Right lung (tissue), 10 donors: Measurements from ENCODE around the gene ZNF593OS. TPM values are rescaled to one million over a fixed set of nuclear protein-coding genes. Genes with fewer than 3 reads are reported as not detected.

Experiments used
- DNase-seq, 2 donors: peaks; one replicate each; pipeline ENCODE4 v3.0.0-alpha.2; 2013
- long read RNA-seq, 8 donors: transcript quantifications; one replicate each; lab custom pipeline, GENCODE V29; 2026
- polyA plus RNA-seq, 5 donors: library from polyadenylated mRNA; unstranded; fragments of 120-200 nt; gene quantifications; one replicate each; pipeline versions ENCODE4 v1.2.1 to v1.2.3, GENCODE V29; 2013; ENCODE audit warnings: inconsistent platforms in 1 of 5, low replicate concordance in 1 of 5; ENCODE audit not compliant: insufficient read length in 5 of 5, insufficient read depth in 1 of 5

Gene ZNF593OS
- polyA plus RNA-seq = 1 to 10 TPM in 4 of 5 donors, under 1 TPM in 1; 0.75 to 2.0 (median 1.2) TPM
- long read RNA-seq, donor 1 = 0 reads
- long read RNA-seq, donor 2 = 0 reads
- long read RNA-seq, donor 3 = 0 reads
- long read RNA-seq, donor 4 = 0 reads
- long read RNA-seq, donor 5 = 0 reads
- long read RNA-seq, donor 6 = 0 reads
- long read RNA-seq, donor 7 = 0 reads
- long read RNA-seq, donor 8 = 0 reads

- no peak for DNase-seq
These were observed at the start of gene ZNF593OS for GRCh38 chr1:26171084-26172072. ZNF593OS (minus strand) TSS chr1:26171832; CDS start chr1:26171661, 171 bp downstream.

- DNase-seq = no peak
These were observed 49.5 kb upstream of the ZNF593OS start for GRCh38 chr1:26221094-26221493.

- no peak for DNase-seq
These were observed 48.7 kb upstream of the ZNF593OS start for GRCh38 chr1:26220199-26220912.

GRCh38 chr1:26218906-26219494 is 47.4 kb upstream of the ZNF593OS start:
- no peak for DNase-seq

- DNase-seq = no peak
These were observed 43.6 kb upstream of the ZNF593OS start for GRCh38 chr1:26215246-26215645.

GRCh38 chr1:26213335-26213905 is 41.8 kb upstream of the ZNF593OS start:
- no peak for DNase-seq

- DNase-seq = no peak
These were observed 41.1 kb upstream of the ZNF593OS start for GRCh38 chr1:26212726-26213125.

GRCh38 chr1:26210147-26210870 is 38.7 kb upstream of the ZNF593OS start:
- no peak for DNase-seq

- DNase-seq = no peak
These were observed 32.1 kb upstream of the ZNF593OS start for GRCh38 chr1:26203642-26204318.

GRCh38 chr1:26200413-26200812 is 28.8 kb upstream of the ZNF593OS start:
- no peak for DNase-seq

GRCh38 chr1:26197813-26198212 is 26.2 kb upstream of the ZNF593OS start:
- DNase-seq = no peak

- DNase-seq = no peak
These were observed 25.7 kb upstream of the ZNF593OS start for GRCh38 chr1:26197301-26197700.

GRCh38 chr1:26195805-26196204 is 24.2 kb upstream of the ZNF593OS start:
- no peak for DNase-seq

- no peak for DNase-seq
These were observed 20.1 kb upstream of the ZNF593OS start for GRCh38 chr1:26191739-26192138.

- no peak for DNase-seq
These were observed 18.8 kb upstream of the ZNF593OS start, which contains the start of gene CATSPER4 for GRCh38 chr1:26190373-26190987. CATSPER4 (plus strand) TSS chr1:26190602; CDS start chr1:26190628, 26 bp downstream.

- DNase-seq = no peak
These were observed 18.2 kb upstream of the ZNF593OS start for GRCh38 chr1:26189751-26190275.

GRCh38 chr1:26189331-26189730 is 17.7 kb upstream of the ZNF593OS start:
- DNase-seq = no peak

GRCh38 chr1:26188477-26188876 is 16.8 kb upstream of the ZNF593OS start:
- DNase-seq = no peak

GRCh38 chr1:26187882-26188281 is 16.2 kb upstream of the ZNF593OS start:
- no peak for DNase-seq
